Right lobe of liver (tissue), 6 donors: ENCODE data around the gene ST7L. TPM values are rescaled to one million over a fixed set of nuclear protein-coding genes. Genes with fewer than 3 reads are reported as not detected.

ENCODE experiments used
- ATAC-seq, 4 donors: fragments of 200-7000 bp; cut with Tn5 transposase; one replicate each; pipeline ENCODE4 v1.9.1; 2020; ENCODE audit warnings: mild to moderate bottlenecking in 4 of 4, moderate library complexity in 4 of 4
- DNase-seq, 3 donors: peaks; one replicate each; pipeline ENCODE4 v3.0.0-alpha.2; 2020
- H3K27ac ChIP-seq, 3 donors: fragments of 200-600 bp; one replicate each; pipeline ENCODE4 v1.8.0; 2022
- H3K27me3 ChIP-seq, 2 donors: fragments of 200-600 bp; one replicate each; pipeline ENCODE4 v1.8.0; 2022
- H3K36me3 ChIP-seq, 4 donors: fragments of 200-600 bp; sonication (generic) in 1 of 4; one replicate each; pipeline versions ENCODE4 v1.5.1 to v1.8.0; 2017 to 2022; ENCODE audit warnings: control low read depth in 1 of 4
- H3K4me1 ChIP-seq, 4 donors: fragments of 200-600 bp; sonication (generic) in 1 of 4; one replicate each; pipeline versions ENCODE4 v1.5.1 to v1.8.0; 2017 to 2022; ENCODE audit warnings: control low read depth in 1 of 4
- H3K4me3 ChIP-seq, 3 donors: fragments of 200-600 bp; one replicate each; pipeline ENCODE4 v1.8.0; 2022
- H3K9me3 ChIP-seq, 4 donors: fragments of 200-600 bp; sonication (generic) in 1 of 4; one replicate each; pipeline versions ENCODE4 v1.5.1 to v1.8.0; 2017 to 2022; ENCODE audit warnings: control low read depth in 1 of 4
- POLR2A ChIP-seq: fragments of 450-650 bp; IDR thresholded peaks from one replicate; pipeline ENCODE4 v1.6.1; 2017; ENCODE audit warnings: antibody characterized with exemption, mild to moderate bottlenecking
- WGBS: methylation state at CpG from one replicate; pipeline ENCODE4 v1.1.6; 2018; ENCODE audit warnings: low coverage, low lambda C conversion rate; ENCODE audit not compliant: insufficient coverage; ENCODE audit errors: missing lambda C conversion rate; 5-methylcytosine and 5-hydroxymethylcytosine counted together
- intact Hi-C, 2 donors: fragments of 100-400 bp; cut with DNase I; formaldehyde crosslinking; loops; one replicate each; pipeline versions ENCODE4 v1.11.2 to v1.14.1; 2022
- total RNA-seq, 6 experiments: library from RNA; depleted of rRNA in 2 of 6; stranded (reverse); fragments of >200 nt in 2 of 6; fragmentation: NEBNext Ultra II Directional in 3 of 6; extraction: Animal tissue kit (Norgen Biotek cat#: 25700) in 3 of 6; gene quantifications; one replicate each; pipeline versions ENCODE4 v1.1.0 to v1.2.4, GENCODE V29; 2016 to 2023
- TF ChIP-seq, protein P1 (sequence below), 4 donors: fragments of 200-600 bp in 3 of 4; fragments of 450-650 bp in 1 of 4; IDR thresholded peaks; one replicate each; pipeline versions ENCODE4 v1.5.1 to v1.8.0; 2016 to 2022; ENCODE audit warnings: antibody characterized with exemption in 4 of 4, mild to moderate bottlenecking in 2 of 4
- donor health status: DM: no; HTN: yes; CAD: no.
- donor health status: DM: no; HTN: no; CAD: no.
- donor health status: DM: no; HTN: no; CAD: no.
- donor health status: DM: no; HTN: yes; CAD: no.
- donor health status: DM: no; HTN: yes; CAD: no.

ST7L gene
- total RNA-seq, 6 experiments from 2014 or later, result 7.4 to 12.7 (median 8.6) TPM

DNA sequence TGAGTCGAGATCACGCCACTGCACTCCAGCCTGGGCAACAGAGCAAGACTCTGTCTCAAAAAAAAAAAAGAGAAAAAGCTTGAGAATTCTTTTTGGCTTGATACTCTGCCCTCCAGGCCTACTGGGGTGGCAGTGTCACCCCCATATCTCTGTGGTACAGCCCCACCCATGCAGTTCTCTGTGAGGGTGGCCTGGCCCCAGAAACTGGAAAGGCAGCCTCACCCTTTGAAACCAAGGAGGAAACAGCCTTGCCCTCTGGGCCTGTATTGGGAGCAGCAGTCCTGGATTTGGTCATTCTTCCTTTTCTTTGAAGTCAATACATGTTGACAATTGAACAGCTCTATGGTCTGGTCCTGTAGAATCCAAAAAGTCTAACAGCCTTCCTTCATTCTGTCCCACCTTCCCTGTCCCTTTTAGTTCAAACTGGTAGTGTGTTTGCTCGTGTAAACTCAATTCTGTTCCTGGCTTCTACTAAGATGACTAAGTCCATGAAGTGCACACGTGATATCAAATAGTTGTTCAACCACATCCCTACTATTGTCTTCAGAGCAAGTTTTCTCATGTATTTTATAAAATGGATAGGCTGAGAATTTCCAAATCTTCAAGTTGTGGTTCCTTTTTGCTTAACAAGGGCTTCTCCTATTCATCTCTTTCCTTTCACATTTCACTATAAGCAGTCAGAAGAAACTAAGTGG is 13.2 kb downstream of the ST7L start:
- intact Hi-C loops, result no loop called here
- WGBS, result 94% methylated on average over 4 of the region's 4 CpGs

DNA sequence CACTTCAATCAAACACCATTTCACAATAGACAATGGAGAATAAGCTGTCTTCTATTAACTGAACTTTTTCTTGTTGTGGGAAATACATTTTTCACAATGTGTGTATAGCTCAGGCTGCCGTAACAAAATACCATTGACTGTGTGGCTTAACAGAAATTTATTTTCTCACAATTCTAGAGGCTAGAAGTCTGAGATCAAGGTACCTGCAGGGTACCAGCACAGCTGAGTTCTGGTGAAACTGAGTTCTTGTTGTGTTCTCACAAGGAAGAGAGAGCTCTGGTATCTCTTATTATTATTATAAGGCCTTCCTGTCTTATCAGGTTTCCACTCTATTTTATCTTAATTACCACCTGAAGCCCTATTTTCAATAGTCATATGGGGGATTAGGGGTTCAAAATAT is 15.4 kb downstream of the ST7L start:
- ATAC-seq (no peak), DNase-seq (no peak)
- Histone ChIP-seq H3K27me3 (no peaks in the 10 kb centered on the region), H3K9me3 (no peaks in the 10 kb centered on the region), H3K36me3 (peaks cover 0 to 35% (median 21%) of the 10 kb centered on the region in 4 donors), H3K27ac (no peak overlapping the region), H3K4me3 (no peak overlapping the region), H3K4me1 (no peaks in the 10 kb centered on the region)
- intact Hi-C loops, result no loop called here
- no peak for TF ChIP-seq POLR2A
- TF ChIP-seq, protein P1, sequence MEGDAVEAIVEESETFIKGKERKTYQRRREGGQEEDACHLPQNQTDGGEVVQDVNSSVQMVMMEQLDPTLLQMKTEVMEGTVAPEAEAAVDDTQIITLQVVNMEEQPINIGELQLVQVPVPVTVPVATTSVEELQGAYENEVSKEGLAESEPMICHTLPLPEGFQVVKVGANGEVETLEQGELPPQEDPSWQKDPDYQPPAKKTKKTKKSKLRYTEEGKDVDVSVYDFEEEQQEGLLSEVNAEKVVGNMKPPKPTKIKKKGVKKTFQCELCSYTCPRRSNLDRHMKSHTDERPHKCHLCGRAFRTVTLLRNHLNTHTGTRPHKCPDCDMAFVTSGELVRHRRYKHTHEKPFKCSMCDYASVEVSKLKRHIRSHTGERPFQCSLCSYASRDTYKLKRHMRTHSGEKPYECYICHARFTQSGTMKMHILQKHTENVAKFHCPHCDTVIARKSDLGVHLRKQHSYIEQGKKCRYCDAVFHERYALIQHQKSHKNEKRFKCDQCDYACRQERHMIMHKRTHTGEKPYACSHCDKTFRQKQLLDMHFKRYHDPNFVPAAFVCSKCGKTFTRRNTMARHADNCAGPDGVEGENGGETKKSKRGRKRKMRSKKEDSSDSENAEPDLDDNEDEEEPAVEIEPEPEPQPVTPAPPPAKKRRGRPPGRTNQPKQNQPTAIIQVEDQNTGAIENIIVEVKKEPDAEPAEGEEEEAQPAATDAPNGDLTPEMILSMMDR (IDR thresholded peaks at IDR 0.05), result no peak
- WGBS, result 92% methylated on average over 1 of the region's 1 CpG

More for the DNA sequence above, 13.2 kb downstream of the ST7L start:
- TF ChIP-seq, protein P1 (IDR thresholded peaks at IDR 0.05), result no peak
- no peak for TF ChIP-seq POLR2A
- no peaks in the 10 kb centered on the region for H3K27me3 ChIP-seq
- ATAC-seq (no peak), DNase-seq (no peak)
- H3K36me3 ChIP-seq, result peaks cover 0 to 51% (median 25%) of the 10 kb centered on the region in 4 donors
- no peak overlapping the region for H3K4me3 ChIP-seq
- no peaks in the 10 kb centered on the region for H3K9me3 ChIP-seq
- H3K4me1 ChIP-seq, result no peaks in the 10 kb centered on the region
- H3K27ac ChIP-seq, result no peak overlapping the region

DNA sequence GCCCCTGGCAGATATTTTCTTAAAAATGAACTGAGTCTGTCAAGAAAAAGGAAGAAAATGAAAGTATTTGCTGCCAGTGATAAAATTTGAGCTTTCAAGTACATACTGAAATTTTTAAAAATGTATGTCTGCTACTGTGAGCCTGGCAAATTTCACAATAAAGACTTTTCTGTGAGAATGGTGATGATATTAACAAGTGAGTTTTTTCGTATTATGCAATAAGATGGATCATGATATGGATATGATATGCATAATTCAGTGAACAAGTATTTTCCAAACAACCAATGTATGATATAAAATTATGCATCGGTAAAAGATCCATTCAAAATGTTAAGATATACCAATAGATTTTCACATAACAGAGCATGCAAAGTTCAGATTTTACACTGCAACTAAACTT is 15.9 kb downstream of the ST7L start:
- H3K27ac ChIP-seq, result no peak overlapping the region
- intact Hi-C loops, result no loop called here
- no peaks in the 10 kb centered on the region for H3K4me1 ChIP-seq
- ATAC-seq, result no peak
- no peak for TF ChIP-seq POLR2A
- TF ChIP-seq, protein P1 (IDR thresholded peaks at IDR 0.05), result no peak
- H3K27me3 ChIP-seq, result no peaks in the 10 kb centered on the region
- no peak overlapping the region for H3K4me3 ChIP-seq
- H3K36me3 ChIP-seq, result peaks cover 0 to 32% (median 18%) of the 10 kb centered on the region in 4 donors
- no peak for DNase-seq
- no peaks in the 10 kb centered on the region for H3K9me3 ChIP-seq
- 96% methylated on average over 2 of the region's 2 CpGs for WGBS

DNA sequence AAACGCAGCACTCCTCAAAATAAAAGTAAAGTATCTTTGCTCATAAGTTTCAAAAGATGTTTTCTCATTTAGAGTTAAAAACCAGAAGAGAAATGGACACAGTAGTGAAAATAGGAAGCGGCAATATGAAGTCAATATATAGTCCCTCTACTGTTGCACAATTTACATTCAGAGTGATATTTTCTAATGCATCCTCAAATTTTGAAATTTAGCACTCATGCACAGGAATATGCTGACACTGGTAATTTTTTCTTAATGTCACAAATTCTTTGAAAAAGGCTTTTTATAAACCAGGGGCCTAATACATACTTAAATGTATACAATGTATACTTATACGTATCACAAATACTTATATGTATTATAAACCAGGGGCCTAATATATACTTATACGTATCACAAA is 19.5 kb downstream of the ST7L start:
- H3K27me3 ChIP-seq, result no peaks in the 10 kb centered on the region
- intact Hi-C loops, result no loop called here
- H3K27ac ChIP-seq, result no peak overlapping the region
- H3K4me1 ChIP-seq, result no peaks in the 10 kb centered on the region
- DNase-seq (no peak), ATAC-seq (no peak)
- TF ChIP-seq, protein P1 (IDR thresholded peaks at IDR 0.05), result no peak
- H3K36me3 ChIP-seq, result peaks cover 0 to 21% (median 10%) of the 10 kb centered on the region in 4 donors
- no peak overlapping the region for H3K4me3 ChIP-seq
- H3K9me3 ChIP-seq, result no peaks in the 10 kb centered on the region
- WGBS, result 81% methylated on average over 4 of the region's 4 CpGs
